Endometrial microvascular endothelial cells (primary cell): ENCODE data around the gene IGSF11. TPM values are rescaled to one million over a fixed set of nuclear protein-coding genes. Genes with fewer than 3 reads are reported as not detected.
"Not testable (repeated sequence)": the region's sequence is repeated elsewhere in the genome, so short reads cannot be mapped to it uniquely, and the experiment has no call there.

Source experiments
- in situ Hi-C: cut with HindIII; loops from 2 replicates; pipeline ENCODE4 v1.10.0; 2017; ENCODE audit warnings: low sequenced_read_pairs, low pct_unique_long_range_greater_than_20kb; ENCODE audit errors: inconsistent ontology term
- total RNA-seq: library from RNA; depleted of rRNA; stranded (reverse); fragments of >200 nt; gene quantifications from one replicate; pipeline ENCODE4 v1.2.3, GENCODE V29; 2015; ENCODE audit errors: inconsistent ontology term

The IGSF11 gene
- total RNA-seq, 1 donor from 2014 or later, result not detected

GRCh38 chr3:118910332-118910731 is 124.3 kb downstream of the IGSF11 start:
- in situ Hi-C loops, result no loop called here

DNA sequence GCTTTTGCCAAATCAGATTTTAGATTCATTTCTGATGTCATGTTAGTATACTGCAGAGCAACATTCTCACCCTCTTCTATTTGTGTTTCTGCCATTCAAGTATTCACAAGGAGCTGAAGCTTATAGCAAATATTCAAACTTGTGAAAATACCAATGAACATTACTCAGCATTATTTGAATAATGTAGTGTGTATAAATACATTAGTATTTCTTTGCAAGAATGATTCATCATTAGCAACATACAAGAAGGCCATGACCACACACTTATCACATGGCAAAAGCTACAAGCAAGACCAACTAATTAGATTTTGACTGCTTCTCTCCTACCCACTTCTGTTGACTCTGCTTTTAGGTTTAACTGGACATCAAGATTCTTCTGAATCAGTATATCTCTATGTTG is 124.9 kb downstream of the IGSF11 start:
- in situ Hi-C loops, result no loop called here

GRCh38 chr3:118907909-118908308 is 126.7 kb downstream of the IGSF11 start:
- in situ Hi-C loops, result no loop called here

- in situ Hi-C loops, result no loop called here
Measured at GRCh38 chr3:118900737-118901525, 133.7 kb downstream of the IGSF11 start.

GRCh38 chr3:118890206-118890605 is 144.4 kb downstream of the IGSF11 start:
- in situ Hi-C loops, result no loop called here

GRCh38 chr3:118889691-118890090 is 145.0 kb downstream of the IGSF11 start:
- in situ Hi-C loops, result no loop called here

- in situ Hi-C loops, result no loop called here
Measured at GRCh38 chr3:118886708-118887107, 147.9 kb downstream of the IGSF11 start.

DNA sequence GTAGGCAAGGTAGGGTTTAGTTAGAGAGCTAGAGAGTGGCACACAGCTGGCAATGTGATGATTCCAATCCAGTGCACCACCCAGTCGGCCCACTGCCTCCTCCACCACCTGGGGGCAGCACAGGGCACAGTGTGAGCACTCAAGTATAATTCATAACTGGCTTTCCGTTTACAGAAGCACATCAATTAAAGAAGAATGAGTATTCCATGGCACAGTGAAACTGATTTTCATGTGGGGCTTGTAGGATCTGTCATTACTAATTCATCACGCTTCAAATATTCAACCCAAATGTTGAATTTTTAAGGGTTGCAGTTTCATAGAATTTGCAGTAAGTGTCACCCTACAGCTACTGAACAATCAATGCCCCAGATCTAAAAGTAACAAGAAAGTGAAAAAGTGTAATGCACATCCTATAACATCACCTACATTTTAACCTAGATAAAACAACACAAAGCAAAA is 149.9 kb downstream of the IGSF11 start:
- in situ Hi-C loops, result no loop called here

DNA sequence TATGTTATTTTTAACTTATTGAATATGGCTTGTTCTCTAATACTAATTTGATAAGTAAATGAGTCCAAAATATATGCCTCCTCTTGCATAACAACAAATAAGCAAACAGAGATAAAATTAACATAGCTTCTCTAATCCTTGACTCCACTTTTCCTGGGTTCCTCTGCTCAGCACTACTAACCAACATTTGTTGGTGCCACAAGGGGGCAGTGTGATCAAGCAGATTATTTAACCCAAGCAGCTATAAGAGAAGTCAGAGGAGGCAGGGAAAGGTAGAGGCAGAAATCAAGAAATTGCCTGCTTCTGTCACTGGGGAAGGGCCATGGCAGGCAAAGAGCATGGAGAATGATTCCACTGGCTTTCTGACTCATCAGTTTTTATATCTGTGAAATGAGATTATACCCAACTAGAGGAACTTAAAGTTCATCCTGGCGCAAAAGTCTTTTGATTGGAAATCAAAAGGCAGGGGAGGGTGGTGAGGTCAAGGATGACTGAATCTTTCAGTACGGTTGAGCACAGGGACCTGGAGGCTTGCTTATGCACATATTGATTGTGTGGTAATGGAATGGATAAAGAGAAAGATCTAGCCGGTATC is 152.2 kb downstream of the IGSF11 start:
- in situ Hi-C loops, result no loop called here

GRCh38 chr3:118868051-118868450 is 166.6 kb downstream of the IGSF11 start:
- in situ Hi-C loops, result no loop called here

DNA sequence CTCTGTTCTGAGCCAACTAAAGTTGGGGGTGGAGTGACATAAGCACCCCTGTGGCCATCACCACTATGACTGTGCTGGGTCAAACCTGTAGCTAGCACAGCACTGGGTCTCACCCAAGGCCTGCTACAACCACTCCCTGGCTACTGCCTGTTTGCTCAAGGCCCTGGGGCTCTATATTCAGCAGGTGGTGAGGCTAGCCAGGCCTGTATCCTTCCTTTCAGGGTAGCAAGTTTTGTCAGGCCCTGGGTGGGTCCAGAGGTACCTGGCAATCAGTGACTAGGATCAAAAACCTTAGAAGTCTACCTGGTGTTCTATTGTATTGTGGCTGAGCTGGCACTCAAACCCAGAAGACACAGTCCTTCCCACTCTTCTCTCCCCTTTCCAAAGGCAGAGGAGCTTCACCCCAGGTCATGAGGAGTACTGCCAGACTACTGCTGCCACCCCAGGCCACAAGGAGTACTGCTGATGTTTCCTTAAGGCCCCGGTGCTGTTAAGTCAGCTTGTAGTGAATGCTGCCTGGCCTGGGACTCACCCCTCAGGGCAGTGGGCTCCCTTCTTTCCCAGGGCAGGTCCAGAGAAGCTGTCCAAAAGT is 170.8 kb downstream of the IGSF11 start:
- in situ Hi-C loops, result no loop called here

DNA sequence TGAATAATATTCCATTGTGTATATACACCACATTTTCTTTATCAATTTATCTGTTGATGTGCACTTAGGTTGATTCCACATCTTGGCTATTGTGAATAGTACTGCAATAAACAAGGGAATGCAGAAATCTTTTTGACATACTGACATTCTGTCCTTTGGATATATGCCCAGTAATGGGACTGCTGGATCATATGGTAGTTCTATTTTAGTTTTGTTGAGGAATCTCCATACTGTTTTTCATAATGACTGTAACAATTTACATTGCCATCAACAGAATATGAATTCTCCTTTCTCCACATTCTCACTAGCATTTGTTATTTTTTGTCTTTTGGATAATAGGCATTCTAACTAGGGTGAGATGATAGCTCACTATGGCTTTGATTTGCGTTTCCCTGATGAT is 174.7 kb downstream of the IGSF11 start:
- in situ Hi-C loops, result no loop called here

GRCh38 chr3:118851466-118852193 is 183.0 kb downstream of the IGSF11 start:
- in situ Hi-C loops, result not testable (repeated sequence)

GRCh38 chr3:118850687-118851086 is 184.0 kb downstream of the IGSF11 start:
- in situ Hi-C loops, result no loop called here

Other genes with a start within 250 kb of the IGSF11 start
- not detected for gene TEX55, start 111.3 kb upstream of the IGSF11 start, total RNA-seq
- not detected for gene UPK1B, start 138.8 kb upstream of the IGSF11 start, total RNA-seq
- gene B4GALT4, start 206.0 kb upstream of the IGSF11 start, total RNA-seq, result 8.5 TPM